Stomach (tissue), 4 donors: ENCODE data around the gene MAGI1.

Experiments used
- EP300 ChIP-seq: sonication (generic); formaldehyde crosslinking; IDR thresholded peaks from one replicate; pipeline ENCODE4 v1.6.1; 2017; ENCODE audit warnings: antibody characterized with exemption
- POLR2A ChIP-seq, 4 donors: fragments of 450-650 bp; IDR thresholded peaks; one replicate each; pipeline ENCODE4 v1.6.1; 2016; ENCODE audit warnings: antibody characterized with exemption in 4 of 4, control low read depth in 2 of 4, mild to moderate bottlenecking in 1 of 4, moderate library complexity in 1 of 4
- TF ChIP-seq, protein P1 (sequence below), 7 experiments: fragments of 450-650 bp in 4 of 7; fragments of 200-600 bp in 3 of 7; sonication (generic) in 3 of 7; IDR thresholded peaks; one replicate each; pipeline ENCODE4 v1.5.1; 2016 to 2019; ENCODE audit warnings: antibody characterized with exemption in 7 of 7, control low read depth in 2 of 7, mild to moderate bottlenecking in 1 of 7

DNA sequence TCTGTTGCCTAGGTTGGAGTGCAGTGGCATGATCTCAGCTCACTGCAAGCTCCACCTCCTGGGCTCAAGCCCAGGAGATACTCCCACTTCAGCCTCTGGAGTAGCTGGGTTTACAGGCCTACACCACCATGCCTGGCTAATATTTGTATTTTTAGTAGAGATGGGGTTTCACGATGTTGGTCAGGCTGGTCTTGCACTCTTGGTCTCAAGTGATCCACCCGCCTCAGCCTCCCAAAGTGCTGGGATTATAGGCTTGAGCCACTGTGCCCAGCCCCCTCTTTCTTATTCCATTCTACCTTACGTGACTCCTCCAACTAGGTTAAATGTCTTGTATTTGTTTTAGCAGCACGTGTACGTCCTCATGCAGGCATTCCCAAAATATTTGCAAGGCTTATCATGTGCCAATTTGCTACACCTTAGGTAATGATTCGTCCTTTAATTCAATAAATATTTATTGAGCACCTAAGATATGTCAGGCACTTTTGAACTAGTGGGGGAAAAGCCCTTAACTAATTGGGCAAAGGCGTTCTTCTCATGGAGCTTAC, 14.9 kb upstream of the MAGI1 start:
- no peak for TF ChIP-seq EP300
- TF ChIP-seq, protein P1, sequence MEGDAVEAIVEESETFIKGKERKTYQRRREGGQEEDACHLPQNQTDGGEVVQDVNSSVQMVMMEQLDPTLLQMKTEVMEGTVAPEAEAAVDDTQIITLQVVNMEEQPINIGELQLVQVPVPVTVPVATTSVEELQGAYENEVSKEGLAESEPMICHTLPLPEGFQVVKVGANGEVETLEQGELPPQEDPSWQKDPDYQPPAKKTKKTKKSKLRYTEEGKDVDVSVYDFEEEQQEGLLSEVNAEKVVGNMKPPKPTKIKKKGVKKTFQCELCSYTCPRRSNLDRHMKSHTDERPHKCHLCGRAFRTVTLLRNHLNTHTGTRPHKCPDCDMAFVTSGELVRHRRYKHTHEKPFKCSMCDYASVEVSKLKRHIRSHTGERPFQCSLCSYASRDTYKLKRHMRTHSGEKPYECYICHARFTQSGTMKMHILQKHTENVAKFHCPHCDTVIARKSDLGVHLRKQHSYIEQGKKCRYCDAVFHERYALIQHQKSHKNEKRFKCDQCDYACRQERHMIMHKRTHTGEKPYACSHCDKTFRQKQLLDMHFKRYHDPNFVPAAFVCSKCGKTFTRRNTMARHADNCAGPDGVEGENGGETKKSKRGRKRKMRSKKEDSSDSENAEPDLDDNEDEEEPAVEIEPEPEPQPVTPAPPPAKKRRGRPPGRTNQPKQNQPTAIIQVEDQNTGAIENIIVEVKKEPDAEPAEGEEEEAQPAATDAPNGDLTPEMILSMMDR (IDR thresholded peaks at IDR 0.05) = no peak
- no peak for TF ChIP-seq POLR2A (IDR thresholded peaks at IDR 0.05)
